MCF 10A (cell line): ENCODE measurements around the gene PLCB1. TPM values are rescaled to one million over a fixed set of nuclear protein-coding genes. Genes with fewer than 3 reads are reported as not detected.

ENCODE experiments used
- BruUV-seq: library from RNA; stranded (reverse); fragments of 400-500 nt; replicated peaks from 2 replicates; lab custom pipeline; 2021; lab: Mats Ljungman, UMichigan
- CTCF ChIA-PET: fragments of 300-600 bp; sonication (Branson Sonifier 250); formaldehyde crosslinking; extraction: SDS; loops from one replicate; lab custom pipeline; 2021; ENCODE audit warnings: antibody characterized with exemption, inconsistent platforms; lab: Yijun Ruan, JAX
- POLR2A ChIA-PET: fragments of 300-600, 350-650 bp; sonication (Branson Sonifier 250); formaldehyde crosslinking; extraction: SDS; loops from one replicate; lab custom pipeline; 2020; ENCODE audit warnings: antibody characterized with exemption, inconsistent platforms; lab: Yijun Ruan, JAX
- DNase-seq: peaks from one replicate; pipeline ENCODE4 v3.0.0-alpha.2; 2018; ENCODE audit not compliant: unreplicated experiment
- H3K27ac Mint-ChIP-seq: one replicate; pipeline ENCODE4 v1.8.0; 2022; ENCODE audit warnings: mild to moderate bottlenecking, low read depth, mixed read lengths; ENCODE audit not compliant: unreplicated experiment
- H3K27me3 Mint-ChIP-seq: one replicate; pipeline ENCODE4 v1.8.0; 2022; ENCODE audit warnings: mixed read lengths; ENCODE audit not compliant: insufficient read depth, unreplicated experiment
- H3K36me3 Mint-ChIP-seq: one replicate; pipeline ENCODE4 v1.8.0; 2022; ENCODE audit warnings: mild to moderate bottlenecking, moderate library complexity, mixed read lengths; ENCODE audit not compliant: insufficient read depth, unreplicated experiment
- H3K4me1 Mint-ChIP-seq: one replicate; pipeline ENCODE4 v1.8.0; 2022; ENCODE audit warnings: mixed read lengths; ENCODE audit not compliant: insufficient read depth, unreplicated experiment
- H3K4me3 Mint-ChIP-seq: one replicate; pipeline ENCODE4 v1.8.0; 2022; ENCODE audit warnings: mild to moderate bottlenecking, moderate library complexity, mixed read lengths; ENCODE audit not compliant: unreplicated experiment
- H3K9me3 Mint-ChIP-seq: one replicate; pipeline ENCODE4 v1.8.0; 2022; ENCODE audit warnings: mixed read lengths; ENCODE audit not compliant: unreplicated experiment
- intact Hi-C: fragments of 100-400 bp; cut with micrococcal nuclease; formaldehyde crosslinking; loops from 2 replicates; pipeline ENCODE4 v1.14.1; 2022
- total RNA-seq: library from RNA; stranded (reverse); gene quantifications from 2 replicates; pipeline ENCODE4 v1.2.3, GENCODE V29; 2022
- TF ChIP-seq, protein P1 (sequence below): fragments of 200-600 bp; IDR thresholded peaks from one replicate; pipeline ENCODE4 v1.8.0; 2022; ENCODE audit warnings: antibody characterized with exemption, mild to moderate bottlenecking; ENCODE audit not compliant: unreplicated experiment

Gene PLCB1
- total RNA-seq, 1 experiment from 2014 or later: 5.9 TPM

DNA sequence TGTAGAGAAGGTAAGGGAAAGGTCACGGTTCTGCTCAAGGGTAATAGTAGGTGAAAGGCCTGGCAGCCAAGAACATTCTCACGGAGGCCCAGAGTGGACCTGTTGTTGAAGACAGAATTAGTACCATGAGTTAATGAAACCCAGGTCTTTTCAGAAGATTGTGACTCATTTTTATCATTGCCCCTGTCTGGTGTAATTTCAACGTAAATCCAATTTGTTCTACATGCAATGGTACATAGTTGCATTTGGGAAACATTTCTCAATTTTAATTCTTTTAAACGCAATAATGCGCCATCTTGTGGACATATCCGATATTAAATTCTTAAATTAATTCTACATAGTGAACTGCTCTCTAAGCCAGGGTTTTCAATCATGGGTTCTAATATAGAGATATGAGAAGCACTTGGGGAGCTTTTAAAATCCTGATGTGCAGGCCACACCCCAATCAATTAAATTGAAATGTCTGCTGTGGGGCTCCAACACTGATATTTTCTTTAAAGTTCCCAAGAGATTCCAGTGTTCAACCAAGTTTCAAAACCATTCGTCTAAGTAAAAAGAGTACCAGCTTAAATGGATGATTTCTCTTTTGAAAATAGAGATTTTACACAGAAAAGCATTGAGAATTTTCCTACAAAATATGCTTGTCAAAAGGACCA is 257.4 kb downstream of the PLCB1 start:
- Mint-ChIP-seq H3K27ac (no peak overlapping the region), H3K36me3 (no peaks in the 10 kb centered on the region), H3K9me3 (no peaks in the 10 kb centered on the region), H3K27me3 (no peaks in the 10 kb centered on the region), H3K4me3 (no peak overlapping the region), H3K4me1 (peaks cover 12% of the 10 kb centered on the region)
- ChIA-PET CTCF (interaction anchor here (0.6 to 7.8 kb wide), 40 partner anchors 8 to 463 kb away, joined by 3 to 133 read pairs (median 5); partner anchors contain the start of gene PLCB1), POLR2A (interaction anchor here (0.7 to 1.8 kb wide), 2 partner anchors 28 to 64 kb away, joined by 3 to 4 read pairs; no protein-coding TSS in a partner anchor)
- DNase-seq: peak; percentile 47
- no TSS peak for BruUV-seq
- TF ChIP-seq, protein P1, sequence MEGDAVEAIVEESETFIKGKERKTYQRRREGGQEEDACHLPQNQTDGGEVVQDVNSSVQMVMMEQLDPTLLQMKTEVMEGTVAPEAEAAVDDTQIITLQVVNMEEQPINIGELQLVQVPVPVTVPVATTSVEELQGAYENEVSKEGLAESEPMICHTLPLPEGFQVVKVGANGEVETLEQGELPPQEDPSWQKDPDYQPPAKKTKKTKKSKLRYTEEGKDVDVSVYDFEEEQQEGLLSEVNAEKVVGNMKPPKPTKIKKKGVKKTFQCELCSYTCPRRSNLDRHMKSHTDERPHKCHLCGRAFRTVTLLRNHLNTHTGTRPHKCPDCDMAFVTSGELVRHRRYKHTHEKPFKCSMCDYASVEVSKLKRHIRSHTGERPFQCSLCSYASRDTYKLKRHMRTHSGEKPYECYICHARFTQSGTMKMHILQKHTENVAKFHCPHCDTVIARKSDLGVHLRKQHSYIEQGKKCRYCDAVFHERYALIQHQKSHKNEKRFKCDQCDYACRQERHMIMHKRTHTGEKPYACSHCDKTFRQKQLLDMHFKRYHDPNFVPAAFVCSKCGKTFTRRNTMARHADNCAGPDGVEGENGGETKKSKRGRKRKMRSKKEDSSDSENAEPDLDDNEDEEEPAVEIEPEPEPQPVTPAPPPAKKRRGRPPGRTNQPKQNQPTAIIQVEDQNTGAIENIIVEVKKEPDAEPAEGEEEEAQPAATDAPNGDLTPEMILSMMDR: peak; percentile 35
- intact Hi-C loops: loop anchor here (1.0 to 2.0 kb wide), 4 partner anchors 257 to 453 kb away; partner anchors contain the start of gene PLCB1

DNA sequence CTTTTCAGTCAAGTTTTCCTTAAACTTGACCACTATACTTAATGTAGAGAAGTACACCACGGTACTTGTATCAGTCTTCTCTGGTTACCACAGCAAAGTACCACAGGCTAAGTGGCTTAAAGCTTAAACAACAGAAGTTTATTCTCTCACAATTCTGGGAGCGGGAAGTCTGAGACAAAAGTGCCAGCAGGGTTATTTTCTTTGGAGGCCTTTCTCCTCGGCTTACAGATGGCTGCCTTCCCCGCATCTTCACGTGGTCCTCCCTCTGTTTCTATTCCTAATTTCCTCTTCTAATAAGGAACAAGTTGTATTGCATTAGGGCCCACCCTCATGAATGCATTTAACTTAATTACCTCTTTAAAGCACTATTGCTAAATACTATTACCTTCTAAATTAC is 258.0 kb downstream of the PLCB1 start:
- Mint-ChIP-seq H3K36me3 (no peaks in the 10 kb centered on the region), H3K9me3 (no peaks in the 10 kb centered on the region), H3K4me3 (no peak overlapping the region), H3K27ac (no peak overlapping the region), H3K27me3 (no peaks in the 10 kb centered on the region), H3K4me1 (peaks cover 12% of the 10 kb centered on the region)
- intact Hi-C loops: no loop called here
- POLR2A ChIA-PET: no interaction called here
- DNase-seq: no peak
- BruUV-seq: no TSS peak
- CTCF ChIA-PET: interaction anchor here (0.6 to 7.8 kb wide), 33 partner anchors 9 to 464 kb away, joined by 3 to 133 read pairs (median 5); partner anchors contain the start of gene PLCB1
- TF ChIP-seq, protein P1: no peak

DNA sequence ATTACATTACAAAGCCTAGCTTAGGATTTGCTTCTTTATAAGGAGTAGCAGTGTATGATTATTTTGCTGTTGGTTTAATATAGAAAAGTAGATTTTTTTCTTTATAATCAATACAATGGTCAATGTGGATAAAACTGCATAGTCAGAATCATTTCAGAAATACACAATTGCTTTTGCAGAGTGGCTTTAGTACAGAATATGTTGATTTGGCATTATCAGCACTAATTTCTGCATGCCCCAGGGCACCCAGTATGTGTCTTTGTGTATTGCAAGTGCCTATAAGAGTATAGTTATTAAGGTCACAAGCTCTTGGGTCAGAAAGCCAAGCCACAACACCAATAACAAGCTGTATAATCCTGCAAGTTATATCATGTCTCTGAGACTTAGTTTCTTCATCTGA is 258.4 kb downstream of the PLCB1 start:
- no peak overlapping the region for H3K4me3 Mint-ChIP-seq
- H3K27ac Mint-ChIP-seq: no peak overlapping the region
- ChIA-PET CTCF (interaction anchor here (0.8 to 7.8 kb wide), 21 partner anchors 9 to 454 kb away, joined by 3 to 133 read pairs (median 7); partner anchors contain the start of gene PLCB1), POLR2A (no interaction called here)
- H3K9me3 Mint-ChIP-seq: no peaks in the 10 kb centered on the region
- H3K4me1 Mint-ChIP-seq: peaks cover 12% of the 10 kb centered on the region
- no peaks in the 10 kb centered on the region for H3K27me3 Mint-ChIP-seq
- intact Hi-C loops: no loop called here
- TF ChIP-seq, protein P1: no peak
- DNase-seq: no peak
- no TSS peak for BruUV-seq
- no peaks in the 10 kb centered on the region for H3K36me3 Mint-ChIP-seq

DNA sequence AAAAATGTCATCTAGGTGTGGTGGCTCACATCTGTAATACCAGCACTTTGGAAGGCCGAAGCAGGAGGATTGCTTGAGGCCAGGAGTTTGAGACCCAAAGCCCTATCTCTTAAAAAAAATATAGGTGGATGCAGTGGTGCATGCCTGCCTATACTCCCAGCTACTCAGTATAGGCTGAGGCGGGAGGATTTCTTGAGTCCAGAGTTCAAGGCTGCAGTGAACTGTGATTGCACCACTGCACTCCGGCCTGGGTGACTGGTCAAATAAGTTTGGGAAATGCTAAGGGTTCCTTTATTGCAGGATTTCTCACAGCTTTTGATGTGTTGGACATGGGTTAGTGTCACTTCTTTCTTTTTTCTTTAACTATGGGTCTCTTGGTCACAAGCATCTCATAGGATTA is 261.3 kb downstream of the PLCB1 start:
- TF ChIP-seq, protein P1: no peak
- Mint-ChIP-seq H3K9me3 (no peaks in the 10 kb centered on the region), H3K4me1 (peaks cover 8% of the 10 kb centered on the region), H3K4me3 (no peak overlapping the region), H3K36me3 (no peaks in the 10 kb centered on the region), H3K27ac (no peak overlapping the region), H3K27me3 (no peaks in the 10 kb centered on the region)
- ChIA-PET POLR2A (no interaction called here), CTCF (interaction anchor here (0.7 to 0.9 kb wide), 5 partner anchors 102 to 328 kb away, joined by 3 read pairs; no protein-coding TSS in a partner anchor)
- BruUV-seq: no TSS peak
- intact Hi-C loops: no loop called here
- no peak for DNase-seq
